PC-9 (cell line): ENCODE measurements around the gene RAPGEF1. TPM values are rescaled to one million over a fixed set of nuclear protein-coding genes. Genes with fewer than 3 reads are reported as not detected.

Experiments
- BruUV-seq: library from RNA; stranded (reverse); fragments of 400-500 nt; replicated peaks from 2 replicates; lab custom pipeline; 2021; lab: Mats Ljungman, UMichigan
- CTCF ChIA-PET: fragments of 300-600 bp; sonication (Branson Sonifier 250); formaldehyde crosslinking; loops from one replicate; lab custom pipeline; 2022; ENCODE audit warnings: antibody characterized with exemption; lab: Charles Lee
- POLR2A ChIA-PET: fragments of 300-600 bp; sonication (Branson Sonifier 250); formaldehyde crosslinking; loops from one replicate; lab custom pipeline; 2022; ENCODE audit warnings: antibody characterized with exemption; ENCODE audit not compliant: unreplicated experiment; lab: Charles Lee
- DNase-seq, 2 experiments: peaks; one replicate each; pipeline versions ENCODE4 v3.0.0 to v3.0.0-alpha.2; 2015 to 2022; ENCODE audit warnings: mixed read lengths in 1 of 2
- H2AFZ ChIP-seq: fragments of 200-600 bp; sonication (generic); 2 replicates; pipeline ENCODE4 v1.8.1; 2017; ENCODE audit warnings: antibody characterized with exemption
- H3F3A ChIP-seq: fragments of 200-600 bp; sonication (generic); 2 replicates; pipeline ENCODE4 v1.8.1; 2017; ENCODE audit warnings: antibody characterized with exemption, mild to moderate bottlenecking, low read depth; ENCODE audit not compliant: insufficient read depth
- H3K27ac ChIP-seq: fragments of 200-600 bp; sonication (generic); 2 replicates; pipeline ENCODE4 v1.6.1; 2016; ENCODE audit warnings: mixed run types
- H3K27me3 ChIP-seq: fragments of 200-600 bp; sonication (generic); 2 replicates; pipeline ENCODE4 v1.6.1; 2016; ENCODE audit warnings: low read depth, mixed run types; ENCODE audit not compliant: insufficient read depth
- H3K36me3 ChIP-seq: fragments of 200-600 bp; sonication (generic); 2 replicates; pipeline ENCODE4 v1.6.1; 2016; ENCODE audit warnings: low read depth, mixed run types
- H3K4me1 ChIP-seq: fragments of 200-600 bp; sonication (generic); replicated peaks from 2 replicates; pipeline ENCODE4 v1.6.1; 2016; ENCODE audit warnings: mixed run types; ENCODE audit not compliant: insufficient read depth
- H3K4me2 ChIP-seq: fragments of 200-600 bp; sonication (generic); 2 replicates; pipeline ENCODE4 v1.6.1; 2017; ENCODE audit warnings: mixed run types
- H3K4me3 ChIP-seq: fragments of 200-600 bp; sonication (generic); 2 replicates; pipeline ENCODE4 v1.6.1; 2016; ENCODE audit warnings: mixed run types
- H3K79me2 ChIP-seq: fragments of 200-600 bp; sonication (generic); 2 replicates; pipeline ENCODE4 v1.6.1; 2017; ENCODE audit warnings: low read depth, mixed run types
- H3K9me2 ChIP-seq: fragments of 200-600 bp; sonication (generic); 2 replicates; pipeline ENCODE4 v1.8.1; 2017; ENCODE audit warnings: mild to moderate bottlenecking; ENCODE audit not compliant: insufficient read depth
- H3K9me3 ChIP-seq: fragments of 200-600 bp; sonication (generic); 2 replicates; pipeline ENCODE4 v1.8.1; 2016; ENCODE audit warnings: low read depth; ENCODE audit not compliant: insufficient read depth
- H4K20me1 ChIP-seq: fragments of 200-600 bp; sonication (generic); 2 replicates; pipeline ENCODE4 v1.8.1; 2017; ENCODE audit not compliant: insufficient read depth
- CTCF ChIP-seq: fragments of 200-600 bp; sonication (generic); conservative IDR thresholded peaks from 2 replicates; pipeline ENCODE4 v1.6.1; 2017; ENCODE audit warnings: mixed run types, antibody characterized with exemption, mild to moderate bottlenecking, moderate library complexity
- EZH2 ChIP-seq: fragments of 200-600 bp; sonication (generic); IDR thresholded peaks from 2 replicates; pipeline ENCODE4 v1.8.0; 2017; ENCODE audit warnings: antibody characterized with exemption, low read depth
- intact Hi-C: fragments of 100-400 bp; cut with micrococcal nuclease; formaldehyde crosslinking; loops from one replicate; pipeline ENCODE4 v1.10.0; 2022; ENCODE audit not compliant: unreplicated experiment
- total RNA-seq: library from RNA; stranded (reverse); gene quantifications from 2 replicates; pipeline ENCODE4 v1.2.3, GENCODE V29; 2021

The RAPGEF1 gene
- total RNA-seq, 1 experiment from 2014 or later: 66.5 TPM

- POLR2A ChIA-PET: interaction anchor here (0.5 to 0.7 kb wide), 2 partner anchors 25 to 38 kb away, joined by 3 read pairs; no protein-coding TSS in a partner anchor
- Histone ChIP-seq H3F3A (0 out of 2 replicates have a peak, but pooled peaks cover 6% of the 10 kb centered on the region), H3K9me3 (no peaks in the 10 kb centered on the region), H3K27ac (no peak overlapping the region; the same call in 1 of the 2 replicates), H3K27me3 (no peaks in the 10 kb centered on the region), H3K4me3 (no peak overlapping the region), H3K79me2 (peaks cover 19% of the 10 kb centered on the region; the same call in 1 of the 2 replicates), H3K4me2 (peak overlapping the region; percentile 21; the same call in 1 of the 2 replicates), H3K9me2 (no peaks in the 10 kb centered on the region), H3K36me3 (no peaks in the 10 kb centered on the region), H2AFZ (no peak overlapping the region), H3K4me1 (peaks cover 29% of the 10 kb centered on the region), H4K20me1 (no peaks in the 10 kb centered on the region)
- intact Hi-C loops: no loop called here
- CTCF ChIA-PET: no interaction called here
- peak in 1 of 2 experiments; percentile 72 for DNase-seq
- no TSS peak for BruUV-seq
- TF ChIP-seq EZH2 (no peak), CTCF (no peak)
Observed at GRCh38 chr9:131651599-131651998, 88.3 kb downstream of the RAPGEF1 start.

GRCh38 chr9:131651160-131651559 lies 88.7 kb downstream of the RAPGEF1 start:
- Histone ChIP-seq H3K9me2 (no peaks in the 10 kb centered on the region), H3K36me3 (no peaks in the 10 kb centered on the region), H3K4me2 (0 out of 2 replicates have a peak overlapping the region, but pooled peaks have one; percentile 21), H2AFZ (no peak overlapping the region), H3K27me3 (no peaks in the 10 kb centered on the region), H3F3A (0 out of 2 replicates have a peak, but pooled peaks cover 6% of the 10 kb centered on the region), H4K20me1 (no peaks in the 10 kb centered on the region), H3K79me2 (peaks cover 17% of the 10 kb centered on the region; the same call in 1 of the 2 replicates), H3K27ac (no peak overlapping the region; the same call in 1 of the 2 replicates), H3K4me1 (peaks cover 25% of the 10 kb centered on the region), H3K9me3 (no peaks in the 10 kb centered on the region), H3K4me3 (no peak overlapping the region)
- CTCF ChIA-PET: no interaction called here
- POLR2A ChIA-PET: interaction anchor here (0.5 kb wide), 1 partner anchor 26 kb away, joined by 3 read pairs; no protein-coding TSS in a partner anchor
- no peak for TF ChIP-seq CTCF
- no peak for TF ChIP-seq EZH2
- DNase-seq: no peak
- intact Hi-C loops: no loop called here
- no TSS peak for BruUV-seq

GRCh38 chr9:131650254-131650653 lies 89.6 kb downstream of the RAPGEF1 start:
- BruUV-seq: no TSS peak
- H3K27me3 ChIP-seq: no peaks in the 10 kb centered on the region
- peaks cover 12% of the 10 kb centered on the region for H3F3A ChIP-seq
- peaks cover 29% of the 10 kb centered on the region for H3K4me1 ChIP-seq
- peak in 1 of 2 experiments; percentile 62 for DNase-seq
- H3K79me2 ChIP-seq: peaks cover 14% of the 10 kb centered on the region; the same call in 1 of the 2 replicates
- no peaks in the 10 kb centered on the region for H3K36me3 ChIP-seq
- ChIA-PET CTCF (no interaction called here), POLR2A (no interaction called here)
- TF ChIP-seq CTCF: no peak
- no peak for TF ChIP-seq EZH2
- no peaks in the 10 kb centered on the region for H3K9me3 ChIP-seq
- intact Hi-C loops: no loop called here
- H2AFZ ChIP-seq: no peak overlapping the region
- H3K27ac ChIP-seq: no peak overlapping the region
- H3K9me2 ChIP-seq: no peaks in the 10 kb centered on the region
- no peak overlapping the region for H3K4me3 ChIP-seq
- no peaks in the 10 kb centered on the region for H4K20me1 ChIP-seq
- H3K4me2 ChIP-seq: no peak overlapping the region
